SJCRH30 (cell line): ENCODE results near the gene SRRT. TPM values are rescaled to one million over a fixed set of nuclear protein-coding genes. Genes with fewer than 3 reads are reported as not detected.

Experiments
- DNase-seq, 2 experiments: peaks; one replicate each; pipeline ENCODE4 v3.0.0-alpha.2; 2015 to 2020
- H3K27ac ChIP-seq: fragments of 250-450 bp; sonication (Bioruptor Pico); 2 replicates; pipeline ENCODE4 v1.5.1; 2020; ENCODE audit warnings: mild to moderate bottlenecking, moderate library complexity
- H3K27me3 ChIP-seq: fragments of 250-450 bp; sonication (Bioruptor Pico); 2 replicates; pipeline ENCODE4 v1.5.1; 2020; ENCODE audit warnings: mild to moderate bottlenecking, moderate library complexity
- H3K36me3 ChIP-seq: fragments of 250-450 bp; sonication (Bioruptor Pico); 2 replicates; pipeline ENCODE4 v1.5.1; 2020; ENCODE audit warnings: mild to moderate bottlenecking, moderate library complexity
- H3K4me1 ChIP-seq: fragments of 250-450 bp; sonication (Bioruptor Pico); 2 replicates; pipeline ENCODE4 v1.5.1; 2020; ENCODE audit warnings: mild to moderate bottlenecking, moderate library complexity
- H3K4me3 ChIP-seq: fragments of 250-450 bp; sonication (Bioruptor Pico); 2 replicates; pipeline ENCODE4 v1.5.1; 2020; ENCODE audit warnings: mild to moderate bottlenecking, moderate library complexity
- H3K9me3 ChIP-seq: fragments of 250-450 bp; sonication (Bioruptor Pico); replicated peaks from 2 replicates; pipeline ENCODE4 v1.5.1; 2020; ENCODE audit warnings: mild to moderate bottlenecking, moderate library complexity
- total RNA-seq: library from RNA; depleted of rRNA; stranded (reverse); fragments of >200 nt; shearing (Covaris generic); gene quantifications from 2 replicates; pipeline ENCODE4 v1.2.3, GENCODE V29; 2014

Gene SRRT
- total RNA-seq, 1 experiment from 2014 or later, result 156 TPM

GRCh38 chr7:100881136-100881535, 6.2 kb downstream of the SRRT start:
- H3K4me3 ChIP-seq, result no peak overlapping the region
- H3K27me3 ChIP-seq, result no peaks in the 10 kb centered on the region
- peaks cover 91% of the 10 kb centered on the region for H3K36me3 ChIP-seq
- no peaks in the 10 kb centered on the region for H3K9me3 ChIP-seq
- no peak overlapping the region for H3K27ac ChIP-seq
- peaks cover 10% of the 10 kb centered on the region; the same call in 1 of the 2 replicates for H3K4me1 ChIP-seq
- no peak for DNase-seq

- H3K4me1 ChIP-seq, result 0 out of 2 replicates have a peak, but pooled peaks cover 3% of the 10 kb centered on the region
- H3K36me3 ChIP-seq, result peaks cover 91% of the 10 kb centered on the region
Measured at GRCh38 chr7:100882201-100882600, 7.3 kb downstream of the SRRT start.

GRCh38 chr7:100882785-100883526, 8.1 kb downstream of the SRRT start:
- DNase-seq, result no peak
- H3K9me3 ChIP-seq, result no peaks in the 10 kb centered on the region
- H3K27ac ChIP-seq, result no peak overlapping the region
- H3K27me3 ChIP-seq, result no peaks in the 10 kb centered on the region
- H3K4me3 ChIP-seq, result no peak overlapping the region
- no peaks in the 10 kb centered on the region for H3K4me1 ChIP-seq
- H3K36me3 ChIP-seq, result peaks cover 92% of the 10 kb centered on the region

More at GRCh38 chr7:100882201-100882600, 7.3 kb downstream of the SRRT start:
- no peak for DNase-seq
- no peaks in the 10 kb centered on the region for H3K27me3 ChIP-seq
- H3K9me3 ChIP-seq, result no peaks in the 10 kb centered on the region
- no peak overlapping the region for H3K4me3 ChIP-seq
- H3K27ac ChIP-seq, result no peak overlapping the region

DNA sequence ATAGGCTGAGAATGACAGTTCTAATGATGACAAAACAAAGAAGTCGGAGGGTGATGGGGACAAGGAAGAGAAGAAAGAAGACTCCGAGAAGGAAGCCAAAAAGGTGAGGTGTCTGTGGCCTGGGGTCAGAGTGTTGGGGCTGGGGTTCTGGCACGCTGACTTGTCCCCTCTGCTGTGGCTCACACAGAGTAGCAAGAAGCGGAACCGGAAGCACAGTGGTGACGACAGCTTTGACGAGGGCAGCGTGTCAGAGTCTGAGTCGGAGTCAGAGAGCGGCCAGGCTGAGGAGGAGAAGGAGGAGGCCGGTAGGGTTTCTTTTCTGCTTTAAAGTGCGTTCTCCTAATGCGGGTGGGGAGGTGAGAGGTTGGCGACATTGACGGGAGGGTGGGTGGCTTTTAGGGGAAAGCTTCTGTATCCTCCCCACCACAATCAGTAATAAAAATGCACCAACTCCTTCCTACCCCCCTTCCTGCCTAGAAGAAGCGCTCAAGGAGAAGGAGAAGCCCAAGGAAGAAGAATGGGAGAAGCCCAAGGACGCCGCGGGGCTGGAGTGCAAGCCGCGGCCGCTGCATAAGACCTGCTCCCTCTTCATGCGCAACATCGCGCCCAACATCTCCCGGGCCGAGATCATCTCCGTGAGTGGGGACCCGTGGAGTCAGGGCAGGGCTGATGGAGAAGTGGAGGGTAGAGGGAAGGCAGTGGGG, 10.0 kb downstream of the SRRT start:
- DNase-seq, result no peak
- Histone ChIP-seq H3K27ac (no peak overlapping the region), H3K27me3 (no peaks in the 10 kb centered on the region)

DNA sequence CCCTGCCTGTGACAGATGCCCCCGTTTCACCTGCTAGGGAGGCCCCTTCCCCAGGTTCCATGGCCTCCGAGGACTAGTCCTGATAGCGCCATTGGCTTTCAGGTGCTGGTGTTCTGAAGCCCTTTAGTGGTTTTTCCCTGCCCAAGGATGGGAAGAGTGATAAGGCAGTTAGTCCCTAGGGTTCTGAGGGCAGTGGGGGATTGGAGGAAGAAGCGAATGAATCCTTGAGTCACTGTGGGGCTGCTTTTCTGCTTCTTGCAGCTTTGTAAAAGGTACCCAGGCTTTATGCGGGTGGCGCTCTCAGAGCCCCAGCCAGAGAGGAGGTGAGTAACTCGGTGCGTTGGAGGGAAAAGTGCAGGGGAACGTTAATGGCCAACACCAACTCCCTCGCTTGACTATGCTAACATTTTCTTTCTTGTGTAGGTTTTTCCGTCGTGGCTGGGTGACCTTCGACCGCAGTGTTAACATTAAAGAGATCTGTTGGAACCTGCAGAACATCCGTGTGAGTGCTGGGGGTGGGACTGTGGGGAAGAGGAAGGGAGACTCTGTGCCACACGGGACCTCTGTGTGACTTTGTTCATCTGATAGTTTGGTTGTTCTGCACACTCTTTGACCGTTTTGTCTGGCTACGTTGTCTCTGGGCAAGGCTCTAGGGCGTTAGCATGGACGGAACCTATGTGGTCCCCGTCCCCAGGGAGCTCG, 10.7 kb downstream of the SRRT start:
- no peak overlapping the region for H3K27ac ChIP-seq
- H3K36me3 ChIP-seq, result peaks cover 84% of the 10 kb centered on the region
- no peaks in the 10 kb centered on the region for H3K9me3 ChIP-seq
- H3K4me1 ChIP-seq, result no peaks in the 10 kb centered on the region
- H3K27me3 ChIP-seq, result no peaks in the 10 kb centered on the region
- no peak for DNase-seq
- H3K4me3 ChIP-seq, result no peak overlapping the region

More for the DNA sequence above, 10.0 kb downstream of the SRRT start:
- Histone ChIP-seq H3K36me3 (peaks cover 91% of the 10 kb centered on the region), H3K4me1 (no peaks in the 10 kb centered on the region), H3K4me3 (no peak overlapping the region), H3K9me3 (no peaks in the 10 kb centered on the region)

DNA sequence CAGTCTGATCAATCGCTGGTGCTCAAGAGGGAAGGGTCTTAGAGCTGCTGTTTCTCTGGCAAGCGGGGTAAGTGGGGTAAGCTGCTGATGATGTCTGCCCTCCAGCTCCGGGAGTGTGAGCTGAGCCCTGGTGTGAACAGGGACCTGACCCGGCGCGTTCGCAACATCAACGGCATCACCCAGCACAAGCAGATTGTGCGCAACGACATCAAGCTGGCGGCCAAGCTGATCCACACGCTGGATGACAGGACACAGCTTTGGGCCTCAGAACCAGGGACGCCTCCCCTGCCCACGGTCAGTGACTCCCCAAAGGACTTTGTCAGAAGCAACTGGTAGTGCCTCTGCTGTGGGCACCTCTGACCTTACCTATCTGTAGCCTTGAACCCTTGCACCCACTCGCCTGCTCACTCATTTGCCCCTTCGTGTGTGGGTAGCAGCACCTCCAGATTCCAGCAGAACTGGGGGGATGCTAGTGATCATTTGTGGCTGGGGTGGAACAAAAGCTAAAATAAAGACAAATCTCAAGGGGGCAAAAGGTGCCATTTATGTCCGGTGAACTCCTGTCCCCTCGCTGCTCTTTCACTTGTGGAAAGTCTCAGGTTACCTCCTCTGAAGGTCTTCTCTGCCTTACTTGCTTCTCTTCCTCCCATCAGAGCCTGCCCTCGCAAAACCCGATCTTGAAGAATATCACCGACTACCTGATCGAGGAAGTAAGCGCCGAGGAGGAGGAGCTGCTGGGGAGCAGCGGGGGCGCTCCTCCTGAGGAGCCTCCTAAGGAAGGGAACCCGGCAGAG, 11.4 kb downstream of the SRRT start:
- Histone ChIP-seq H3K4me3 (no peak overlapping the region), H3K27me3 (no peaks in the 10 kb centered on the region), H3K36me3 (peaks cover 76% of the 10 kb centered on the region), H3K27ac (no peak overlapping the region), H3K4me1 (no peaks in the 10 kb centered on the region; the same call in 1 of the 2 replicates), H3K9me3 (no peaks in the 10 kb centered on the region)
- no peak for DNase-seq

DNA sequence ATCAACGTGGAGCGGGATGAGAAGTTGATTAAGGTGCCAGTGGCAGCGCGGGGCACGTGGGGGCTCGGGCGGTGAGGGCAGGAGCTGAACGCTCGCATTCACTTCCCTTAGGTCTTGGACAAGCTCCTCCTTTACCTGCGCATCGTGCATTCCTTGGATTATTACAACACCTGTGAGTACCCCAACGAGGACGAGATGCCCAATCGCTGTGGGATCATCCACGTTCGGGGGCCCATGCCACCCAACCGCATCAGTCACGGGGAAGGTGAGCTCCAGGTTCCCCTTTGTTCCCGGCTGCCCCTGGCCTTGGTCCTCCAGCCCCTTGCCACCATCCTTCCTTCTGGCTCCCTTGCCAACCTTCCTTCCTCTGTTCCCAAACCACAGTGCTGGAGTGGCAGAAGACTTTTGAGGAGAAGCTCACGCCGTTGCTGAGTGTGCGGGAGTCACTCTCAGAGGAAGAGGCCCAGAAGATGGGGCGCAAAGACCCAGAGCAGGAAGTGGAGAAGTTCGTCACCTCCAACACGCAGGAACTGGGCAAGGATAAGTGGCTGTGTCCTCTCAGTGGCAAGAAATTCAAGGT, 12.1 kb downstream of the SRRT start:
- Histone ChIP-seq H3K4me1 (no peaks in the 10 kb centered on the region; the same call in 1 of the 2 replicates), H3K27ac (no peak overlapping the region), H3K36me3 (peaks cover 69% of the 10 kb centered on the region), H3K27me3 (no peaks in the 10 kb centered on the region), H3K4me3 (no peak overlapping the region), H3K9me3 (no peaks in the 10 kb centered on the region)
- no peak for DNase-seq

- no peaks in the 10 kb centered on the region for H3K9me3 ChIP-seq
- H3K27me3 ChIP-seq, result no peaks in the 10 kb centered on the region
- no peak overlapping the region for H3K4me3 ChIP-seq
- H3K4me1 ChIP-seq, result no peaks in the 10 kb centered on the region; the same call in 1 of the 2 replicates
- H3K36me3 ChIP-seq, result peaks cover 64% of the 10 kb centered on the region
- DNase-seq, result no peak
- H3K27ac ChIP-seq, result no peak overlapping the region
Measured at GRCh38 chr7:100887516-100888290, 12.8 kb downstream of the SRRT start.

DNA sequence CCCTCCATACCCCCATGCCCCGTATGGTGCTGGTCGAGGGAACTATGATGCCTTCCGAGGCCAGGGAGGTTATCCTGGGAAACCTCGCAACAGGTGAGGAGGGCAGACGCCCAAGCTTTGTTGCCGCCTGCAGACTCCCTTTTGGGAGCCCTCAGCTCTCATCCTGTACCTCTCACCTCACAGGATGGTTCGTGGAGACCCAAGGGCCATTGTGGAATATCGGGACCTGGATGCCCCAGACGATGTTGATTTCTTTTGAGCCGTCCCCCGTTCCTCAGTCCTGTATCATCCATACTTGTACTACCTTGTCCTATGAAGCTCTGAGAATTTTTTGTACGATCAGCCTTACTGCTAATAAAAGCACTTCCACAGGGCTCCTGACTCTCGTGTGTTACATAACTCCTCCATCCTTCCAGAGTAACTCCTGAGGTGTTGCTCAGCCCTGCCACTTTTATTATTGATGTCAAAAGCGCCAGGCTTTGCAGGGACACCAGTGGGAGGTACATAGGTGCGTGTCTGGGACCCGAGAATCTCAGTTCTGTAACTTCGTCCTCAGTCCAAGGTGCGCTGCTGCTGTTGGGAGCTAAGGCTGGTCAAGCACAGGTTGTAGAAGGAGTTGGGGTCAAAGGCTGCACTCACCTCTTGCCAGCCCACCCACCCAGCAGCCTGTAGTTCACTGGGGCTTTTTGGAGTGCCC, 13.5 kb downstream of the SRRT start:
- H3K4me1 ChIP-seq, result no peaks in the 10 kb centered on the region; the same call in 1 of the 2 replicates
- H3K27ac ChIP-seq, result peak overlapping the region; percentile 61; the same call in 1 of the 2 replicates
- peak overlapping the region; percentile 70 for H3K4me3 ChIP-seq
- no peaks in the 10 kb centered on the region for H3K9me3 ChIP-seq
- DNase-seq, result no peak
- peaks cover 57% of the 10 kb centered on the region for H3K36me3 ChIP-seq
- no peaks in the 10 kb centered on the region for H3K27me3 ChIP-seq

- H3K4me1 ChIP-seq, result no peaks in the 10 kb centered on the region; the same call in 1 of the 2 replicates
- H3K27me3 ChIP-seq, result no peaks in the 10 kb centered on the region
- H3K27ac ChIP-seq, result peak within 1 kb of the TSS; percentile 70
- no peaks in the 10 kb centered on the region for H3K9me3 ChIP-seq
- DNase-seq, result no peak
- peaks cover 49% of the 10 kb centered on the region for H3K36me3 ChIP-seq
- peak within 1 kb of the TSS; percentile 70 for H3K4me3 ChIP-seq
Measured at GRCh38 chr7:100888988-100889750, 14.3 kb downstream of the SRRT start, which contains the start of gene UFSP1. Gene UFSP1 (minus strand): TSS chr7:100889715. CDS start chr7:100889271, 444 bp downstream.

DNA sequence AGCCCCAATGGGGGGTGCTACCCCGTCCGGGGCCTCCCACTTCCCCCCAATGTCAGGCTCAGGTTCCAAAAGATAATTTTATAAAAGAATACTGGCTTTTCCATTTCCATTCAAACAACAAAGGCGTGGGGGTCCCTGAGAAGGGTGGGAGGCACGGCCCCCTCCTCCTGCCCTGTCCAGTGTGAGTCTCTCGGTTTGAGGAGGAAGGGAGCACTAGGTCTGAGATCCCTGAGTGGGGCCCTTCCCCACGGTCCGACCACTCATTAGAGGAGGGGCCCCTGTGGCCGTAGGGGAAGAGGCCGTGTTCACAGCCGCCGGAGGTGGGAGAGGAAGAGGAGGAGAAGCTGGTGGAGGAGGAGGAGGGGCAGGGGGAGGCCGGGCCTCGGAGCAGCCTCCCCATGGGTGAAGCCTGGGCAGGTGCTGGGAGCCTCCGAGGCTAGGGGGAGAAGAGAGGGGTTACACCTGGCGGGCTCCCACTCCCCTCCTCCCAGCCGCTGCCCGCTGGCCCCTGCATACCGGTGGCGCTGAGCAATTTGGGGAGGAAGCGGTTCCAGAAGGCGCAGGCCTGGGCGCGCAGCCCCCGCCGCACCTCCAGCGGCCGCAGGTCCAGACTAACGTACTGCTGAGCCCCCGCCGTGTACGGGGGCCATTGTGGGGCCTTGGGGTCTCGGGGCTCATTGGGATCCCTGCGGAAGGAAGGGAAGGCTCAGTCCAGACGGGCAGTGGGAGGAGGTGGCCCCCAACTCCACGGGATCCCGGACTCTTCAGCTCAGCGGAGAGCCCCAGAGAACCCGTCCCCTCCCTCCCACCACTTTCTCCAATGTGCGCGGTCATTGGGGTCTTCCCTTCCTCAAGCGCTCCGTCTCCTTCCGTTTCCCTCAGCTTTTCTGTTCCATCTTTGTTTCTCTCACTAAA, 16.0 kb downstream of the SRRT start:
- no peaks in the 10 kb centered on the region; the same call in 1 of the 2 replicates for H3K4me1 ChIP-seq
- DNase-seq, result no peak
- H3K4me3 ChIP-seq, result peak overlapping the region; percentile 70
- peak overlapping the region; percentile 70 for H3K27ac ChIP-seq
- peaks cover 33% of the 10 kb centered on the region for H3K36me3 ChIP-seq
- peaks cover 5% of the 10 kb centered on the region for H3K27me3 ChIP-seq
- no peaks in the 10 kb centered on the region for H3K9me3 ChIP-seq
